ENCODE results near the gene POU6F2. TPM values are rescaled to one million over a fixed set of nuclear protein-coding genes. Genes with fewer than 3 reads are reported as not detected.

POU6F2 gene
- total and polyA plus RNA-seq, 2 of the 4 experiments (the other 2 are of a cell fraction) = not detected

- ATAC-seq (ENCODE audit: low read depth) = no peak
- POLR2A ChIA-PET (ENCODE audit: unreplicated experiment) = no interaction called here
- Histone ChIP-seq H2BK20ac (ENCODE audit: low read depth, low read length) (no peak overlapping the region), H3K4me3 (ENCODE audit: insufficient read depth, low read depth, low read length) (no peak overlapping the region), H2BK5ac (ENCODE audit: low read depth, low read length, poor library complexity, severe bottlenecking) (no peak overlapping the region), H3K4me1 (ENCODE audit: control insufficient read depth, insufficient read depth, low read length) (no peaks in the 10 kb centered on the region), H3K14ac (replicated peaks; ENCODE audit: low read depth, low read length) (no peak overlapping the region), H3K27ac (ENCODE audit: insufficient read depth, low read length) (no peak overlapping the region), H4K5ac (ENCODE audit: low read depth, low read length) (no peak overlapping the region), H2BK15ac (ENCODE audit: low read depth, low read length) (no peak overlapping the region), H3K36me3 (ENCODE audit: control insufficient read depth, insufficient read depth, low read length) (no peaks in the 10 kb centered on the region), H3K9me1 (ENCODE audit: insufficient read depth, low read length) (no peaks in the 10 kb centered on the region), H4K8ac (ENCODE audit: low read depth in 2 of 2, low read length in 2 of 2) (no peak overlapping the region), H3K23ac (ENCODE audit: low read depth, low read length) (no peak overlapping the region), H2AK5ac (ENCODE audit: low read depth, low read length) (no peak overlapping the region), H3K9ac (ENCODE audit: low read depth, low read length) (no peak overlapping the region), H3K27me3 (ENCODE audit: control insufficient read depth, insufficient read depth, low read length) (no peaks in the 10 kb centered on the region), H3K9me3 (ENCODE audit: control insufficient read depth, insufficient read depth, low read length) (no peaks in the 10 kb centered on the region), H3K56ac (ENCODE audit: extremely low read depth, insufficient read depth, low read length) (no peak overlapping the region), H2BK120ac (ENCODE audit: low read depth, low read length) (no peak overlapping the region), H3K4me2 (ENCODE audit: low read depth, low read length) (no peak overlapping the region), H4K91ac (ENCODE audit: insufficient read depth, low read depth, low read length) (no peak overlapping the region), H3K4ac (ENCODE audit: low read depth, low read length) (no peak overlapping the region), H2AFZ (replicated peaks; ENCODE audit: low read length, poor library complexity) (no peak overlapping the region), H4K20me1 (ENCODE audit: insufficient read depth, low read length) (no peaks in the 10 kb centered on the region), H3K18ac (ENCODE audit: low read depth, low read length) (no peak overlapping the region), H3K79me1 (ENCODE audit: low read depth in 1 of 2, low read length in 2 of 2) (no peaks in the 10 kb centered on the region), H2AK9ac (replicated peaks; ENCODE audit: low read depth, low read length, poor library complexity) (no peak overlapping the region)
- WGBS, 2 experiments (ENCODE audit: extremely low coverage in 2 of 2, insufficient read length in 1 of 2) = no CpG with 5 or more reads among the region's 3 CpGs
- TF ChIP-seq ELK1 (IDR thresholded peaks at IDR 0.05; ENCODE audit: borderline replicate concordance, low read depth, low read length) (no peak), MAFK (IDR thresholded peaks at IDR 0.05; ENCODE audit: low read depth, low read length) (peak; percentile 34; the same call in 1 of the 2 replicates)
- in situ Hi-C loops (cut with MboI; ENCODE audit: low sequenced_read_pairs) (no loop called here), intact Hi-C loops (cut with micrococcal nuclease) (no loop called here), dilution Hi-C loops (cut with HindIII; ENCODE audit: low sequenced_read_pairs, unreplicated experiment) (no loop called here)
- DNase-seq = no peak
- CTCF ChIA-PET = no interaction called here
- BruUV-seq (replicated peaks) = no TSS peak
Observed at GRCh38 chr7:39342763-39343162, 365.1 kb downstream of the POU6F2 start.

All from IMR-90 (cell line).